ENCODE results near the gene CX3CL1.

Gene CX3CL1

DNA sequence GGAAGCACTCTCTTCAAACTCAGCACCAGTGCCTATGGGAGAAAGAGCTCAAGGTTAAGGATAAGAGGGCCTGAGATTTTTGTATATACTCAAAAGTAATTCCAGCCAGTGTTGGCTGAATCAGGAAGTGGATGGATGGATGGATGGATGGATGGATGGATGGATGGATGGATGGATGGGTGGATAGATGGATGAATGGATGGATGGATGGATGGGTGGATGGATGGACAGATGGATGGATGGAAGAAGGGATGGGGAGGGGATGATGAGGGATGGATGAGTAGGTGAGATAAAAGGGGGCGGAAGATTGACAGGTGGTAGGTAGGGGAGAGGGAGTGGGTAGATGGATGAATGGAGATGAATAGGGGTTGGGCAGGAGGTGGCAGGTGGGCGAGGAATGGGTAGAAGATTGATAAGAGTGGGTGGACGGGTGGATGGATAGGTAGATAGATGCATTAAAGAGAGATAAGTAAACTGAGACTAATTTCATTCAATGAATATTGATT is 4.1 kb downstream of the CX3CL1 start:
- peaks cover 0 to 81% (median 64%) of the 10 kb centered on the region in 4 donors for H3K4me1 ChIP-seq

GRCh38 chr16:57377080-57377841 is 5.0 kb downstream of the CX3CL1 start:
- TF ChIP-seq, protein P1, sequence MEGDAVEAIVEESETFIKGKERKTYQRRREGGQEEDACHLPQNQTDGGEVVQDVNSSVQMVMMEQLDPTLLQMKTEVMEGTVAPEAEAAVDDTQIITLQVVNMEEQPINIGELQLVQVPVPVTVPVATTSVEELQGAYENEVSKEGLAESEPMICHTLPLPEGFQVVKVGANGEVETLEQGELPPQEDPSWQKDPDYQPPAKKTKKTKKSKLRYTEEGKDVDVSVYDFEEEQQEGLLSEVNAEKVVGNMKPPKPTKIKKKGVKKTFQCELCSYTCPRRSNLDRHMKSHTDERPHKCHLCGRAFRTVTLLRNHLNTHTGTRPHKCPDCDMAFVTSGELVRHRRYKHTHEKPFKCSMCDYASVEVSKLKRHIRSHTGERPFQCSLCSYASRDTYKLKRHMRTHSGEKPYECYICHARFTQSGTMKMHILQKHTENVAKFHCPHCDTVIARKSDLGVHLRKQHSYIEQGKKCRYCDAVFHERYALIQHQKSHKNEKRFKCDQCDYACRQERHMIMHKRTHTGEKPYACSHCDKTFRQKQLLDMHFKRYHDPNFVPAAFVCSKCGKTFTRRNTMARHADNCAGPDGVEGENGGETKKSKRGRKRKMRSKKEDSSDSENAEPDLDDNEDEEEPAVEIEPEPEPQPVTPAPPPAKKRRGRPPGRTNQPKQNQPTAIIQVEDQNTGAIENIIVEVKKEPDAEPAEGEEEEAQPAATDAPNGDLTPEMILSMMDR (IDR thresholded peaks at IDR 0.05), result no peak
- no peaks in the 10 kb centered on the region for H3K27me3 ChIP-seq
- H3K36me3 ChIP-seq, result peaks cover 15 to 36% (median 32%) of the 10 kb centered on the region in 3 donors
- intact Hi-C loops (cut with DNase I; ENCODE audit: low total_unique reads), result loop anchor here (5.0 kb wide), 1 partner anchor 40 kb away; no protein-coding TSS in a partner anchor
- DNase-seq, result no peak
- peaks cover 0 to 80% (median 61%) of the 10 kb centered on the region in 4 donors for H3K4me1 ChIP-seq
- peak overlapping the region; percentile 49 to 52 for H3K27ac ChIP-seq
- H3K4me3 ChIP-seq, result no peak overlapping the region
- no peaks in the 10 kb centered on the region for H3K9me3 ChIP-seq

More for the DNA sequence above, 4.1 kb downstream of the CX3CL1 start:
- H3K9me3 ChIP-seq, result no peaks in the 10 kb centered on the region
- H3K27me3 ChIP-seq, result no peaks in the 10 kb centered on the region
- DNase-seq, result no peak
- peak overlapping the region; percentile 90 to 96 for H3K27ac ChIP-seq
- intact Hi-C loops (cut with DNase I; ENCODE audit: low total_unique reads), result loop anchor here (5.0 kb wide), 1 partner anchor 41 kb away; no protein-coding TSS in a partner anchor
- TF ChIP-seq, protein P1 (IDR thresholded peaks at IDR 0.05), result no peak
- no peak overlapping the region for H3K4me3 ChIP-seq
- peaks cover 9 to 27% (median 23%) of the 10 kb centered on the region in 3 donors for H3K36me3 ChIP-seq

- TF ChIP-seq, protein P1 (IDR thresholded peaks at IDR 0.05), result no peak
- H3K27ac ChIP-seq, result peak overlapping the region; percentile 49 to 52
- peaks cover 0 to 98% (median 70%) of the 10 kb centered on the region in 4 donors for H3K4me1 ChIP-seq
- H3K9me3 ChIP-seq, result no peaks in the 10 kb centered on the region
- peaks cover 23 to 48% (median 46%) of the 10 kb centered on the region in 3 donors for H3K36me3 ChIP-seq
- no peak for DNase-seq
- intact Hi-C loops (cut with DNase I; ENCODE audit: low total_unique reads), result loop anchor here (5.0 kb wide), 1 partner anchor 38 kb away; no protein-coding TSS in a partner anchor
- no peaks in the 10 kb centered on the region for H3K27me3 ChIP-seq
- H3K4me3 ChIP-seq, result no peak overlapping the region
Observed at GRCh38 chr16:57379579-57379978, 7.3 kb downstream of the CX3CL1 start.

DNA sequence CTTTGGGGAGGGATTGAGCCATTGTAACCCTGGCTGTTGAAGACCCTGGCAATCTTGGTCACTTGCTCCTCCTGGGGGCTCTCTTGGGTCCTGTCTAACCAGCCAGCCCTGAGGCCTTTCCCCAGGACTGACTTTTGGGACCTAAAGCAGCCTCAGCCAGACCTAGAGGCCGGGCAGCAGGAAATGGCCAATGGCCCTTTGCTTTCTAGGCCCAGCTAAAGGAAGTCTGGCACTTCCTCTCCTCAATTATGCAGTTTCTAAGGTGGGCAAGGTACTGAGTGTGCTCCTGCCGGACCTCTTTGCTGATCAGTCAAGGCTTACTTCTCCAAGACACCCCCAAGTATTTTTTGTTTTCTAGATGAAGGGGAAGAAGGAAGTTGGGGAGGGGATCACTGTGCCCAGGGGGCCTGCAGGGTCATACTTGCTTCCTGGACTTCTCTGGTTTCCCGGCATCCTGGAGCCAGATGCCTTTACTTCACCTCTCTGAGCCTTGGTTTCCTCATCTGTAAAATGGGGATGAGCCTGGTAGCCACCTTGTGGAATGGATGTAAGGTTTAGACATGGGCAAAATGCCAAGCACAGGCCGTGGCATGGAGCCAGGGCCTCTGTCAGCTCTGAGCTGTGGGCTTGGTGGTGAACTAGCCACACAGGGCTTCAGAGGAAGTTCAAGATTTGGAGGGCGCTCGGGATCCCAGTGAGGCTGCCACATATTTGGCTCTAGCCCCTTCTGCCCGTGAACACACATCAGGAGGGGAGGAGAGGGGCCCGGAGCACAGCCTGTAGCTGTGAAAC is 8.6 kb downstream of the CX3CL1 start:
- peaks cover 23 to 48% (median 46%) of the 10 kb centered on the region in 3 donors for H3K36me3 ChIP-seq
- intact Hi-C loops (cut with DNase I; ENCODE audit: low total_unique reads), result no loop called here
- no peaks in the 10 kb centered on the region for H3K9me3 ChIP-seq
- no peaks in the 10 kb centered on the region for H3K27me3 ChIP-seq
- no peak overlapping the region for H3K4me3 ChIP-seq
- DNase-seq, result no peak
- TF ChIP-seq, protein P1 (IDR thresholded peaks at IDR 0.05), result no peak
- H3K4me1 ChIP-seq, result peaks cover 0 to 96% (median 61%) of the 10 kb centered on the region in 4 donors
- peak overlapping the region; percentile 49 to 52 for H3K27ac ChIP-seq

- DNase-seq, result no peak
- Histone ChIP-seq H3K36me3 (peaks cover 23 to 48% (median 46%) of the 10 kb centered on the region in 3 donors), H3K27me3 (no peaks in the 10 kb centered on the region), H3K4me1 (peaks cover 0 to 96% (median 59%) of the 10 kb centered on the region in 4 donors), H3K4me3 (no peak overlapping the region), H3K9me3 (no peaks in the 10 kb centered on the region), H3K27ac (peak overlapping the region; percentile 49 to 52)
- TF ChIP-seq, protein P1 (IDR thresholded peaks at IDR 0.05), result no peak
- intact Hi-C loops (cut with DNase I; ENCODE audit: low total_unique reads), result no loop called here
Observed at GRCh38 chr16:57381791-57382534, 9.7 kb downstream of the CX3CL1 start.

All from tibial artery (tissue), 4 donors.